ENCODE measurements around the gene SYVN1.

Gene SYVN1

DNA sequence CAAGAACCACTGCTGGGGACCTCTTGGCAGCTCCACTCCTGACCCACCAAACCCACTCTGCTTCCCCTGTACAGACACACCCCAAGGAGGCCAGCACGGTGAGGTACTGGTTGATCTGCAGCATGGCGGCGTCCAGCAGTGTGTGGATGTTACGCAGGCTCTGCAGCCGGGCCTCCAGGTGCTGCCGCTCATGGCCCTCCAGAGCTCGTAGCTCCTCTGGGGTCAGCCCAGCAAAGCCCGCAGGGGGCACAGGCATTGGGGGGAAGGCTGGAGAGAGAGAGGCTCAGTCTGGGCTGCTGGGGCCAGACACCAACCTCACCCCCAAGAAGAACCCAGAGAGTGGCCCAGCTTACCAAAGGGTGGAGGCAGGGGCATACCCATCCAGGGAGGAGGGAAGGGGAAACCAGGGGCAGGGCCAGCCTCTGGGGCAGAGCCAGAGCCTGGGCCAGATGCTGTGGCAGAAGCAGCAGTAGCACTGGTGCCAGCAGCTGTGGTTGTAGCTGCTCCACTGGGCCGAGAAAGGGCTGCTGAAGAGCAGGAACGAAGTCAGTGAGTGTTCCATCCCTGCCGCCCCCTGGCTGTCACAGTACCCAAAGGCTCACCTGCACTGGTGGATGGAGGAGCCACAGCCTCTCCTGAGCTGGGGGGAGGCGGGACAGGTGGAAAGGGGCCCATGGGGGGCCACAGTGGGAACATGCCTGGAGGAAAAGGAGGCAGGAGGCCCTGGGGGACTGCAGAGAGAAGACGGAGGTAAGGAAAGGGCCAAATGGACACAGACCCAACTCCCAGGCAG, 4.5 kb downstream of the SYVN1 start:
- TF ChIP-seq, protein P1, sequence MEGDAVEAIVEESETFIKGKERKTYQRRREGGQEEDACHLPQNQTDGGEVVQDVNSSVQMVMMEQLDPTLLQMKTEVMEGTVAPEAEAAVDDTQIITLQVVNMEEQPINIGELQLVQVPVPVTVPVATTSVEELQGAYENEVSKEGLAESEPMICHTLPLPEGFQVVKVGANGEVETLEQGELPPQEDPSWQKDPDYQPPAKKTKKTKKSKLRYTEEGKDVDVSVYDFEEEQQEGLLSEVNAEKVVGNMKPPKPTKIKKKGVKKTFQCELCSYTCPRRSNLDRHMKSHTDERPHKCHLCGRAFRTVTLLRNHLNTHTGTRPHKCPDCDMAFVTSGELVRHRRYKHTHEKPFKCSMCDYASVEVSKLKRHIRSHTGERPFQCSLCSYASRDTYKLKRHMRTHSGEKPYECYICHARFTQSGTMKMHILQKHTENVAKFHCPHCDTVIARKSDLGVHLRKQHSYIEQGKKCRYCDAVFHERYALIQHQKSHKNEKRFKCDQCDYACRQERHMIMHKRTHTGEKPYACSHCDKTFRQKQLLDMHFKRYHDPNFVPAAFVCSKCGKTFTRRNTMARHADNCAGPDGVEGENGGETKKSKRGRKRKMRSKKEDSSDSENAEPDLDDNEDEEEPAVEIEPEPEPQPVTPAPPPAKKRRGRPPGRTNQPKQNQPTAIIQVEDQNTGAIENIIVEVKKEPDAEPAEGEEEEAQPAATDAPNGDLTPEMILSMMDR (IDR thresholded peaks at IDR 0.05), result no peak
- intact Hi-C loops (cut with DNase I; ENCODE audit: low total_unique reads), result no loop called here
- H3K27me3 ChIP-seq, result no peaks in the 10 kb centered on the region
- no peak for DNase-seq
- H3K36me3 ChIP-seq, result peaks cover 65 to 84% (median 81%) of the 10 kb centered on the region in 3 donors
- H3K9me3 ChIP-seq, result no peaks in the 10 kb centered on the region
- H3K4me1 ChIP-seq, result peaks cover 5 to 20% (median 18%) of the 10 kb centered on the region in 4 donors
- H3K27ac ChIP-seq, result no peak overlapping the region
- no peak overlapping the region for H3K4me3 ChIP-seq

DNA sequence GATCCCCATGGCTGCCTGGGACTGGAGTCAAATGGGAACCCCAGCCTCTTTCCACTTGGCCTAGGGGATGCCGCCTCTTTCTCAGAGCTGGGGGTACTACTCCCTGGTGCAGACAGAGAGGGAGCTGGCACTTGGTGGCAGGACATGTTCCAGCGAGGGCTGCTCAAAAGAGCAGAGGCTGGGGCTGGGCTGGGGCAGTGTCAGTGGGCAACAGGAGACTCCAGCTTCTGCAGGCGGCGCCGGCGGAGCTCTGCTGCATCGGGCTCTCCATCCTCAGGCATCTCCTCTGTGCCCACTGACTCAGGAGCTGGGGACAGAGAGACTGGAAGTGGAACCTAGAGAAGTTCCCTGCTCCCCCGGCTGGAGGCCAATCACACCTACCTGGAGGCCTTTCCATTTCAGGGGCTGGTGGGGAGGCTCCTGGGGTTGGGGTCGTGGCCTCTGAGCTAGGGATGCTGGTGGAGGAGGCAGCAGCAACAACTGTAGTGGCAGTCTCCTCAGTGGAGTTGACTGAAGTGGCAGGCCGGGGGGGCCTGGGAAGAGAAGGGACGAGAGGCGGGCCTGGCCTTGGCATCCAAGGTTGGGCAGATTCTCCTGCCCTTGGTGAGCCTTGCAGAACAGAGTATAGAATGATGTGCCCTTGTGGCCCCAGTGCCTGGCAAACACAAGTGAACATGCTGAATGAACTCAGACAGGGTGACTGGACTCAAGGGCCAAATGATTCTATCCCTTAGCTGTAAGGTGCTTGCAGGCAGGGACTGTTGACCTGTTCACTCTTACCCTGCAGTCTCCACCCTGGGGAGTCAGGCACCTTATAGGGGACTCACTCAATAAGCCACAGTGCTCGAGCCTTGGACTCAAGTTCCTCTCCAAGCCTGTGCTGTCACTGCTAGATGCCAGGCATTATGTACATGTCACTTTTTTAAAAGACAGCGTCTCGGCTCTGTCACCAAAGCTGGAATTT, 5.9 kb downstream of the SYVN1 start:
- Histone ChIP-seq H3K27me3 (no peaks in the 10 kb centered on the region), H3K27ac (no peak overlapping the region), H3K4me3 (no peak overlapping the region), H3K4me1 (peaks cover 5 to 15% (median 13%) of the 10 kb centered on the region in 4 donors), H3K9me3 (no peaks in the 10 kb centered on the region), H3K36me3 (peaks cover 70 to 96% (median 82%) of the 10 kb centered on the region in 3 donors)
- TF ChIP-seq, protein P1 (IDR thresholded peaks at IDR 0.05), result no peak
- intact Hi-C loops (cut with DNase I; ENCODE audit: low total_unique reads), result no loop called here
- peak in 1 of 2 donors; percentile 31 for DNase-seq

DNA sequence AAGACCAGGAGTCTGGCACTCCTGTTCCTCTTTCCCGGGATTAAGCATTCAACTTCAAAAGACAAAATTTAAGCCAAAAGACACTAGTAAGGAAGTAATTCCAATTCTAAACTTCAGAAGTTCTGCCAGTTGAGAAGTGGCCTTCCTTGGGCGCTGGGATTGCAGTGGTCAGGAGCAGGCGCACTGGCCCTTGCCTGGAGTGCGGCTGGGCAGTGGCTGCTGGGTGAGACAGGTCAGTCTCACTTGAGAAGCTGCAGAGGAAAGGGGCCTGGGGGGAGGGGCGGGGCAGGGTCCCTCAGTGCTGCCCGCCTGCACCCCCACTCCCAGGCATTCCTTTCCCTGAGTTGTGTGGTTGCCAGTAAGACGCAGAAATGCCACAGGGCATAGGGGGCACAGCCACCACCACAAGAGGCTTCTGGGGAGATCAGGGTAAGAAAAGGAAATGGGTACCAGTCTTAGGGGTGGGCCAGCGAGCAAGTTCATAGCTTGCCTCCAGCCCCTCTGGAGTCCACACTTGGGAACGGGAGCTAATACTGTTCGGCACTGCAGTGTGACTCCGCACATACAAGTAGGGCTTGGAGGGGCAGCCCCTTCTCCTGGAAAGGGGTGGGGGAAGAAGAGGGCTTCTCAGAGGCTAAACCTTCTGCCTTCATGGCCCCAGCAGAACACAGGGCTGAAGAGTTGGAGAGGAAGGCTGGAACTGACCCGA, 6.7 kb downstream of the SYVN1 start:
- no peaks in the 10 kb centered on the region for H3K9me3 ChIP-seq
- peaks cover 0 to 13% (median 13%) of the 10 kb centered on the region in 4 donors for H3K4me1 ChIP-seq
- peak in 1 of 2 donors; percentile 44 for DNase-seq
- no peaks in the 10 kb centered on the region for H3K27me3 ChIP-seq
- H3K27ac ChIP-seq, result no peak overlapping the region
- H3K4me3 ChIP-seq, result no peak overlapping the region
- peaks cover 70 to 89% (median 79%) of the 10 kb centered on the region in 3 donors for H3K36me3 ChIP-seq
- intact Hi-C loops (cut with DNase I; ENCODE audit: low total_unique reads), result no loop called here
- TF ChIP-seq, protein P1 (IDR thresholded peaks at IDR 0.05), result no peak

DNA sequence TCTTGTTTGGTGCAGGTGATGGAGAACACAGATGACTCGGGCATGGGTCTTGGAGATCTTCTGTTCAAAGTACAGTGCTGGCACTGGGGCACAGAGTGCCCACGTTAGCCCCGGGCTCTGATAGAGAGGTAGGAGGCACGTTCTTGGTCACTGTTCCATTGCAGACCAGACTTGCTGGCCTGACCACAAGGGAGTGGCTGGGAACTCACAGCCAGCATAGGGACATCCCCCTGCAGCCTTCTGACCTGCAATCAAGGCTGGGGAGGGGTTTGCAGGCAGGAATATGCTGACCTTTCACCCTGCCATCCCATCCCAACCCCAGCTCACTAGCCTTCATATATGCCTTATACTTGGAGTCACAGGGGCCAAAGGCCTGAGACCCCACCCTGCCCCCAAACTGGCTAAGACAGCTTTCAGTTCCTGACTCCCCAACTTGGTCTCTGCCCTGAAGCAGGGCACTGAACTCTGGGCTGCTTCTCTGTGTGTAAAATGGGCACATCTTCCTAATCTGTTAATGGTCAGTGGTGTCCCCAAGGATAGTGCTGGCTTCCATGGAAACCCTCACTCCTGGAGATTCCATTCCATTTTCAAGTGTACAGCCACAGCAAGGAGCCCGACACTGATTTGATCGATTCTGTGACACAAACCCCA, 7.6 kb downstream of the SYVN1 start:
- peaks cover 0 to 11% (median 7%) of the 10 kb centered on the region in 4 donors for H3K4me1 ChIP-seq
- H3K9me3 ChIP-seq, result no peaks in the 10 kb centered on the region
- no peak overlapping the region for H3K4me3 ChIP-seq
- peaks cover 70 to 81% (median 70%) of the 10 kb centered on the region in 3 donors for H3K36me3 ChIP-seq
- no peaks in the 10 kb centered on the region for H3K27me3 ChIP-seq
- no peak overlapping the region for H3K27ac ChIP-seq
- DNase-seq, result peak in 1 of 2 donors; percentile 28
- TF ChIP-seq, protein P1 (IDR thresholded peaks at IDR 0.05), result no peak
- intact Hi-C loops (cut with DNase I; ENCODE audit: low total_unique reads), result no loop called here
